ENCODE data around the gene RGS2.

The RGS2 gene

GRCh38 chr1:192797143-192797542 lies 11.7 kb upstream of the RGS2 start:
- DNase-seq = no peak

- no peak for DNase-seq
Measured at GRCh38 chr1:192797891-192798290, 10.9 kb upstream of the RGS2 start.

- no peak for DNase-seq
Measured at GRCh38 chr1:192801451-192801850, 7.4 kb upstream of the RGS2 start.

GRCh38 chr1:192802406-192802805 lies 6.4 kb upstream of the RGS2 start:
- no peak for DNase-seq

- DNase-seq = no peak
Measured at GRCh38 chr1:192803501-192803900, 5.3 kb upstream of the RGS2 start.

- peak in 1 of 2 donors; percentile 91 for DNase-seq
Measured at GRCh38 chr1:192805832-192806323, 3.0 kb upstream of the RGS2 start.

GRCh38 chr1:192807211-192808162 lies 1.4 kb upstream of the RGS2 start:
- DNase-seq = no peak

GRCh38 chr1:192808163-192808517 lies 699 bp upstream of the RGS2 start:
- no peak for DNase-seq

GRCh38 chr1:192809307-192810252 lies 741 bp downstream of the RGS2 start:
- no peak for DNase-seq

GRCh38 chr1:192810253-192810880 lies 1.5 kb downstream of the RGS2 start:
- DNase-seq = peak in 1 of 2 donors; percentile 26

GRCh38 chr1:192811006-192811405 lies 2.2 kb downstream of the RGS2 start:
- no peak for DNase-seq

- DNase-seq = no peak
Measured at GRCh38 chr1:192811594-192812239, 2.9 kb downstream of the RGS2 start.

- DNase-seq = no peak
Measured at GRCh38 chr1:192812420-192813209, 3.8 kb downstream of the RGS2 start.

- DNase-seq = no peak
Measured at GRCh38 chr1:192814805-192815204, 6.0 kb downstream of the RGS2 start.

GRCh38 chr1:192817246-192817645 lies 8.4 kb downstream of the RGS2 start:
- no peak for DNase-seq

GRCh38 chr1:192821296-192821695 lies 12.5 kb downstream of the RGS2 start:
- DNase-seq = no peak

- DNase-seq = no peak
Measured at GRCh38 chr1:192824511-192824910, 15.7 kb downstream of the RGS2 start.

- no peak for DNase-seq
Measured at GRCh38 chr1:192826791-192827546, 18.1 kb downstream of the RGS2 start.

- no peak for DNase-seq
Measured at GRCh38 chr1:192830595-192831246, 21.9 kb downstream of the RGS2 start.

GRCh38 chr1:192831706-192832355 lies 23.0 kb downstream of the RGS2 start:
- no peak for DNase-seq
